Activated T-cell treated with anti-CD3 and anti-CD28 coated beads, Interleukin-2, amount 50 U/mL, for 24 hours (primary cell): ENCODE data around the gene DSCAML1.

ENCODE experiments used
- DNase-seq: peaks from one replicate; pipeline ENCODE4 v3.0.0-alpha.2; 2020
- H3K27ac Mint-ChIP-seq: 2 replicates; pipeline ENCODE4 v1.8.0; 2020; ENCODE audit warnings: mild to moderate bottlenecking, mixed read lengths
- H3K27me3 Mint-ChIP-seq: 2 replicates; pipeline ENCODE4 v1.8.0; 2020; ENCODE audit warnings: mixed read lengths
- H3K36me3 Mint-ChIP-seq: 2 replicates; pipeline ENCODE4 v1.8.0; 2020; ENCODE audit warnings: low read depth, mixed read lengths
- H3K4me1 Mint-ChIP-seq: 2 replicates; pipeline ENCODE4 v1.8.0; 2020; ENCODE audit warnings: low read depth, mixed read lengths
- H3K4me3 Mint-ChIP-seq: 2 replicates; pipeline ENCODE4 v1.8.0; 2020; ENCODE audit warnings: mild to moderate bottlenecking, moderate library complexity, mixed read lengths
- H3K9me3 Mint-ChIP-seq: 2 replicates; pipeline ENCODE4 v1.8.0; 2020; ENCODE audit warnings: mixed read lengths

Gene DSCAML1

DNA sequence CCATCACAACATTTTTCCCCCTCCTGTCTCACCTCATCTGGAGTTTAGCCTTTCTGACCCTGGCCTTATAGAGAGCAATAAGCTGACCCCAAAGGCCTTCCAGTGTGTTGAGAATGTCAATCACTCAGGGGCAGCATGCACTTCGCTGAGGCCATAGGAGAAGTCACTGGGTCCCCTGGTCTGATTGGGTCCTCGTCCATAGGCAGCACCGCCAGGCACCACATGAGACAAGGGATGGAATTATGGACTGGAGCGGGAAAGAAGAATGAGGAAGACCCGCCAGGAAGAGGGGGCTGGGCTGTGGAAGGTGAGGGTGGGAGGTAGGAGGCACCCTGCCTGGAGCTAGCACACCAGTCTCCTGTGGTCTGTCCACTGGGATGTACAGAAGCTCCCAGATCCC, 72.9 kb downstream of the DSCAML1 start:
- Mint-ChIP-seq H3K4me3 (no peak overlapping the region), H3K4me1 (no peaks in the 10 kb centered on the region), H3K9me3 (no peaks in the 10 kb centered on the region), H3K27me3 (peaks cover 3% of the 10 kb centered on the region), H3K36me3 (no peaks in the 10 kb centered on the region), H3K27ac (no peak overlapping the region)
- no peak for DNase-seq

GRCh38 chr11:117723277-117724024, 73.6 kb downstream of the DSCAML1 start:
- Mint-ChIP-seq H3K9me3 (no peaks in the 10 kb centered on the region), H3K4me1 (no peaks in the 10 kb centered on the region), H3K27me3 (peaks cover 3% of the 10 kb centered on the region), H3K27ac (no peak overlapping the region), H3K36me3 (no peaks in the 10 kb centered on the region), H3K4me3 (no peak overlapping the region)
- no peak for DNase-seq

DNA sequence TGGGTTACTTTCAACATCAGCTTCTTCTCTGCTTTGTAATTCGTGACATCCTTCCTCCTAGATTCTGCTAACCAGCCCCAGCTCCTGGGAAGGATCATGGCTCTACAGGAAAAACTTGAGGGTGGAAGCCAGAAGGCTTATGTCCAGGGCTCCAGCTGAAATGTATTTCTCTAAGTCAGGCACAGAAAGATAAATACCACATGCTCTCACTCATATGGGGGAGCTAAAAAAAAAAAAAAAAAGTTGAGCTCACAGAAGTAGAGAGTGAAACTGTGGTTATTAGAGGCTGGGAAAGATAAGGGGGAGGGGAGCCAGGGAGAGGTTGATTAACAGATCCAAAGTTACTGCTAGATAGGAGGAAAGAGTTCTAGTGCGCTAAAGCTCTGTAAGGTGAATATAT, 74.9 kb downstream of the DSCAML1 start:
- no peak overlapping the region for H3K27ac Mint-ChIP-seq
- peaks cover 3% of the 10 kb centered on the region for H3K27me3 Mint-ChIP-seq
- H3K9me3 Mint-ChIP-seq, result no peaks in the 10 kb centered on the region
- DNase-seq, result no peak
- no peak overlapping the region for H3K4me3 Mint-ChIP-seq
- no peaks in the 10 kb centered on the region for H3K36me3 Mint-ChIP-seq
- H3K4me1 Mint-ChIP-seq, result no peaks in the 10 kb centered on the region

GRCh38 chr11:117720061-117720511, 76.9 kb downstream of the DSCAML1 start:
- Mint-ChIP-seq H3K36me3 (no peaks in the 10 kb centered on the region), H3K27ac (no peak overlapping the region), H3K4me1 (no peaks in the 10 kb centered on the region), H3K27me3 (peaks cover 3% of the 10 kb centered on the region), H3K9me3 (no peaks in the 10 kb centered on the region), H3K4me3 (no peak overlapping the region)
- DNase-seq, result no peak

- H3K9me3 Mint-ChIP-seq, result no peaks in the 10 kb centered on the region
- H3K4me1 Mint-ChIP-seq, result no peaks in the 10 kb centered on the region
- peaks cover 3% of the 10 kb centered on the region for H3K27me3 Mint-ChIP-seq
- no peak overlapping the region for H3K27ac Mint-ChIP-seq
- no peak overlapping the region for H3K4me3 Mint-ChIP-seq
- no peaks in the 10 kb centered on the region for H3K36me3 Mint-ChIP-seq
- no peak for DNase-seq
Observed at GRCh38 chr11:117719480-117719879, 77.5 kb downstream of the DSCAML1 start.

GRCh38 chr11:117717485-117718314, 79.3 kb downstream of the DSCAML1 start:
- no peaks in the 10 kb centered on the region for H3K4me1 Mint-ChIP-seq

GRCh38 chr11:117716521-117717440, 80.2 kb downstream of the DSCAML1 start:
- no peak for DNase-seq
- Mint-ChIP-seq H3K27me3 (peaks cover 10% of the 10 kb centered on the region), H3K4me1 (no peaks in the 10 kb centered on the region), H3K36me3 (no peaks in the 10 kb centered on the region), H3K4me3 (no peak overlapping the region), H3K27ac (no peak overlapping the region), H3K9me3 (no peaks in the 10 kb centered on the region)

More at GRCh38 chr11:117717485-117718314, 79.3 kb downstream of the DSCAML1 start:
- Mint-ChIP-seq H3K9me3 (no peaks in the 10 kb centered on the region), H3K4me3 (no peak overlapping the region), H3K36me3 (no peaks in the 10 kb centered on the region), H3K27ac (no peak overlapping the region), H3K27me3 (peaks cover 9% of the 10 kb centered on the region)
- no peak for DNase-seq

GRCh38 chr11:117715801-117716200, 81.2 kb downstream of the DSCAML1 start:
- DNase-seq, result no peak
- H3K27me3 Mint-ChIP-seq, result peaks cover 14% of the 10 kb centered on the region

GRCh38 chr11:117713538-117713991, 83.5 kb downstream of the DSCAML1 start:
- H3K4me3 Mint-ChIP-seq, result no peak overlapping the region
- no peak for DNase-seq
- H3K9me3 Mint-ChIP-seq, result no peaks in the 10 kb centered on the region
- H3K36me3 Mint-ChIP-seq, result no peaks in the 10 kb centered on the region
- H3K27me3 Mint-ChIP-seq, result peaks cover 21% of the 10 kb centered on the region
- H3K4me1 Mint-ChIP-seq, result no peaks in the 10 kb centered on the region
- H3K27ac Mint-ChIP-seq, result no peak overlapping the region

More at GRCh38 chr11:117715801-117716200, 81.2 kb downstream of the DSCAML1 start:
- Mint-ChIP-seq H3K36me3 (no peaks in the 10 kb centered on the region), H3K27ac (no peak overlapping the region), H3K9me3 (no peaks in the 10 kb centered on the region), H3K4me1 (no peaks in the 10 kb centered on the region), H3K4me3 (no peak overlapping the region)

- no peaks in the 10 kb centered on the region for H3K36me3 Mint-ChIP-seq
- peaks cover 21% of the 10 kb centered on the region for H3K27me3 Mint-ChIP-seq
- DNase-seq, result no peak
- H3K27ac Mint-ChIP-seq, result no peak overlapping the region
- H3K4me3 Mint-ChIP-seq, result no peak overlapping the region
- H3K4me1 Mint-ChIP-seq, result no peaks in the 10 kb centered on the region
- no peaks in the 10 kb centered on the region for H3K9me3 Mint-ChIP-seq
Observed at GRCh38 chr11:117712530-117712929, 84.5 kb downstream of the DSCAML1 start.

DNA sequence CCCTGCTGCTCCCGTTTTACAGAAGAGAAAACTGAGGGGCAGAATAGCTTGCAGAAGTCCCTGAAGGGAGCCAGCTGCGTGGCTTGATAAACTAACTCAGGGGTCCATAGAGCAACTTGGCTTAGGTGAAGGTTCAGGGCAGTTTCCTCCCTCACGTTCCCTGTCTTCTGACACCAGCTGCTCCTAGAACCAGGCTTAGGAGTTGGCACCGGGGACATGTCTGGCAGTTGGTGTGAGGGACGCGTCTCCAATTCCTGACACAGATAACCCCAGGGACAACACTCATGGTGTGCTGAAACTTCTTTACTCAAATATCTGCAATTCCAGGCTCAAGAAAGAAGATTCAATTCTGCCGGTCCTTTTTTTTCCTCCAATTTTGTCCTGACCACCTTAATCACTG, 85.7 kb downstream of the DSCAML1 start:
- no peak overlapping the region for H3K4me3 Mint-ChIP-seq
- peaks cover 21% of the 10 kb centered on the region for H3K27me3 Mint-ChIP-seq
- H3K36me3 Mint-ChIP-seq, result no peaks in the 10 kb centered on the region
- H3K9me3 Mint-ChIP-seq, result no peaks in the 10 kb centered on the region
- no peak overlapping the region for H3K27ac Mint-ChIP-seq
- no peak for DNase-seq
- no peaks in the 10 kb centered on the region for H3K4me1 Mint-ChIP-seq

DNA sequence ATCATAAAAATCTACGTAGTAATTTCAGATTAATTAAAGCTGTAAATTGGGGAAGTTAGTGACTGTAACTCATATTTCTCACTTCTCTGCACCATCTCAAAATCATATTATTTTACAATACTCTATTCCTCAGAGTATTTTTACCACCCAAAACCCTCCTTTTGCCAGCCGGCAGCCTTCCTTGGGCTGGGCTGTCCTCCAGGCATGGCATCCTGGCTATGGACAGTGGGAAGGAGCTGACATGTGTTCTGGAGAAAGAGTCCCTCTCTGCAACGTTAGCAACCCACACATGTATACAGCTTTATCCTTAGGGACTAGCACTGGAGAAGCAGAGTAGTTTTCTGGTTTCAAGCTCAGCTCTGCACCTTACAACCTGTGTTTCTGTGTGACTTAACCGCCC, 86.8 kb downstream of the DSCAML1 start:
- DNase-seq, result no peak
- Mint-ChIP-seq H3K27ac (no peak overlapping the region), H3K9me3 (no peaks in the 10 kb centered on the region), H3K27me3 (peaks cover 21% of the 10 kb centered on the region), H3K36me3 (no peaks in the 10 kb centered on the region), H3K4me1 (no peaks in the 10 kb centered on the region), H3K4me3 (no peak overlapping the region)

DNA sequence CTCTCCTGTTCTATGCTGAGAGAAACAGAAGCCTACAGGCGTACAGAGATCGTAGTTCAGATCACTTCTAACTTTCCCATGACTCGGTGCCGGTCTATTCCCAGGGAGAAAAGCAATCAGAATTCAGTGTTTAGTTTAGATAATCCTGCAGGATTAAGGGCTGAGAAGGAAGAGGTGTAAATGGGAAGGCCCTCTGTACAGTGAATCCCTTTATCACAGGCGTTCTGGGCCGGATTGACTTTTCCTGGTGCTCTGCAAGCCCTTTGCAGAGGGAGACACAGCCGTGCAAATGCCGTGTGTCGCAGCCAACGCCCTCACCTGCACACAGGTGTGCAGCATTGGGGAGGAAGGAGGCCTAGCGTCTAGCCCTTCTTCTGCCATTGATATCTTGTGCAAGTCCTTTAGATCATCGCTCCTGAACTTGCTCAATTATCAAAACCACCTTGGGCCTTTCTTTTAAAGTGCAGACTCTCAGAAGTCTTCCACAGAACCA, 90.6 kb downstream of the DSCAML1 start:
- no peaks in the 10 kb centered on the region for H3K9me3 Mint-ChIP-seq
- no peak overlapping the region for H3K27ac Mint-ChIP-seq
- peaks cover 3% of the 10 kb centered on the region for H3K4me1 Mint-ChIP-seq
- no peaks in the 10 kb centered on the region for H3K36me3 Mint-ChIP-seq
- H3K4me3 Mint-ChIP-seq, result no peak overlapping the region
- H3K27me3 Mint-ChIP-seq, result peaks cover 13% of the 10 kb centered on the region
- no peak for DNase-seq

- no peaks in the 10 kb centered on the region for H3K9me3 Mint-ChIP-seq
- H3K4me1 Mint-ChIP-seq, result peaks cover 3% of the 10 kb centered on the region
- DNase-seq, result no peak
- no peak overlapping the region for H3K4me3 Mint-ChIP-seq
- peaks cover 12% of the 10 kb centered on the region for H3K27me3 Mint-ChIP-seq
- no peak overlapping the region for H3K27ac Mint-ChIP-seq
- H3K36me3 Mint-ChIP-seq, result no peaks in the 10 kb centered on the region
Observed at GRCh38 chr11:117705866-117706265, 91.2 kb downstream of the DSCAML1 start.
